Measurements from ENCODE around the gene MMP17. TPM values are rescaled to one million over a fixed set of nuclear protein-coding genes. Genes with fewer than 3 reads are reported as not detected.

MMP17 gene
- polyA plus RNA-seq, 3 donors = 2.8 to 78.3 (median 3.0) TPM

DNA sequence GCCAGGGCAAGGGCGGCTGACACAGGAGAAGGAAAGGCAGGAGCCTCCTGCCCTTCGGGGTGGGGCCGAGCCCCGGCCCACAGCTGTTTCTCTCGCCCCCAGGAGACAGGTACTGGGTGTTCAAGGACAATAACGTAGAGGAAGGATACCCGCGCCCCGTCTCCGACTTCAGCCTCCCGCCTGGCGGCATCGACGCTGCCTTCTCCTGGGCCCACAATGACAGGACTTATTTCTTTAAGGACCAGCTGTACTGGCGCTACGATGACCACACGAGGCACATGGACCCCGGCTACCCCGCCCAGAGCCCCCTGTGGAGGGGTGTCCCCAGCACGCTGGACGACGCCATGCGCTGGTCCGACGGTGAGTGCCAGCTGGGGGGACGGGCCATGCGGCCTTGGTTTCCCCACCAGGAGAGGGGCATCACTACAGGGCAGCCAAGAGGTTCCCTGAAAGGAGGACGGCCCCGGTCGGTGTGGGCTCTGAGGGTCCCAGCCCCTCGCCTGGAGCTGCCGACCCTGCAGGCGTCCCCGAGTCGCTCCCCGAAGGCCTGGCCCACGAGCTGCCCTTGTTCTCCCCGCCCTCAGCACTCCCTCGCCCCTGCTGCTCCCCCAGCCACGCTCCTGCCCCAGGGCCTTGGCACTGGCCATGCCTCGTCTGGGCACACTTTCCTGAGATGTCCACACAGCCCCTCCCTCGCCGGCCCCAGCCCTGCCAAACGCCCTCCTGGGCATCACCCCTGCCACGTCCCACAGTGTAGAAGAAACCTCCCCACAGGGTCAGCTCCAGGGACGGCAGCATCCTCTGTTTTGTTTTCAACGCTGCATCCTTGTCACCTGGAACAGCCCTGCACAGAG, 21.7 kb downstream of the MMP17 start:
- Histone ChIP-seq H2AFZ (ENCODE audit: insufficient read depth, low read depth, low read length, poor library complexity, severe bottlenecking) (no peak overlapping the region), H3K4me1 (ENCODE audit: control insufficient read depth in 1 of 2, insufficient read depth in 2 of 2, low read length in 2 of 2) (peaks cover 13 to 18% of the 10 kb centered on the region in 2 donors), H4K20me1 (ENCODE audit: insufficient read depth, low read length) (peaks cover 3% of the 10 kb centered on the region), H3K27ac (ENCODE audit: low read depth in 1 of 2, low read length in 2 of 2) (no peak overlapping the region), H3K27me3 (ENCODE audit: control insufficient read depth in 2 of 2, insufficient read depth in 2 of 2, low read length in 2 of 2) (no peaks in the 10 kb centered on the region), H3K36me3 (replicated peaks in 1 of 2; ENCODE audit: control insufficient read depth in 1 of 2, insufficient read depth in 2 of 2, low read length in 2 of 2) (peaks cover 39 to 57% of the 10 kb centered on the region in 2 donors), H3K4me3 (replicated peaks in 1 of 3; ENCODE audit: low read depth in 2 of 3, low read length in 3 of 3) (no peak overlapping the region), H3K4me2 (replicated peaks; ENCODE audit: extremely low read depth, low read length, poor library complexity, severe bottlenecking) (no peak overlapping the region), H3K9ac (ENCODE audit: insufficient read depth, low read length, poor library complexity, severe bottlenecking) (no peak overlapping the region), H3K79me2 (ENCODE audit: insufficient read depth, low read length) (no peaks in the 10 kb centered on the region), H3K9me3 (replicated peaks in 1 of 2; ENCODE audit: control insufficient read depth in 1 of 2, insufficient read depth in 1 of 2, low read length in 2 of 2) (no peaks in the 10 kb centered on the region)
- H3K27ac Mint-ChIP-seq = peak overlapping the region in 1 of 7 donors; percentile 70
- TF ChIP-seq, protein P1, sequence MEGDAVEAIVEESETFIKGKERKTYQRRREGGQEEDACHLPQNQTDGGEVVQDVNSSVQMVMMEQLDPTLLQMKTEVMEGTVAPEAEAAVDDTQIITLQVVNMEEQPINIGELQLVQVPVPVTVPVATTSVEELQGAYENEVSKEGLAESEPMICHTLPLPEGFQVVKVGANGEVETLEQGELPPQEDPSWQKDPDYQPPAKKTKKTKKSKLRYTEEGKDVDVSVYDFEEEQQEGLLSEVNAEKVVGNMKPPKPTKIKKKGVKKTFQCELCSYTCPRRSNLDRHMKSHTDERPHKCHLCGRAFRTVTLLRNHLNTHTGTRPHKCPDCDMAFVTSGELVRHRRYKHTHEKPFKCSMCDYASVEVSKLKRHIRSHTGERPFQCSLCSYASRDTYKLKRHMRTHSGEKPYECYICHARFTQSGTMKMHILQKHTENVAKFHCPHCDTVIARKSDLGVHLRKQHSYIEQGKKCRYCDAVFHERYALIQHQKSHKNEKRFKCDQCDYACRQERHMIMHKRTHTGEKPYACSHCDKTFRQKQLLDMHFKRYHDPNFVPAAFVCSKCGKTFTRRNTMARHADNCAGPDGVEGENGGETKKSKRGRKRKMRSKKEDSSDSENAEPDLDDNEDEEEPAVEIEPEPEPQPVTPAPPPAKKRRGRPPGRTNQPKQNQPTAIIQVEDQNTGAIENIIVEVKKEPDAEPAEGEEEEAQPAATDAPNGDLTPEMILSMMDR (IDR thresholded peaks at IDR 0.05) = no peak
- peaks cover 0 to 2% (median 0%) of the 10 kb centered on the region in 7 donors for H3K9me3 Mint-ChIP-seq
- peaks cover 41 to 66% of the 10 kb centered on the region in 2 donors for H3K36me3 Mint-ChIP-seq
- intact Hi-C loops (cut with micrococcal nuclease) = loop anchor here in 1 of 2 donors (5.0 kb wide), 1 partner anchor 152 kb away; no protein-coding TSS in a partner anchor
- WGBS (ENCODE audit: insufficient coverage) = 95% methylated on average over 44 of the region's 47 CpGs
- H3K4me1 Mint-ChIP-seq = peaks cover 12% of the 10 kb centered on the region
- no peak overlapping the region for H3K4me3 Mint-ChIP-seq
- no peak for DNase-seq
- peaks cover 2 to 4% (median 2%) of the 10 kb centered on the region in 3 donors for H3K27me3 Mint-ChIP-seq (ENCODE audit: low read depth in 3 of 3)

DNA sequence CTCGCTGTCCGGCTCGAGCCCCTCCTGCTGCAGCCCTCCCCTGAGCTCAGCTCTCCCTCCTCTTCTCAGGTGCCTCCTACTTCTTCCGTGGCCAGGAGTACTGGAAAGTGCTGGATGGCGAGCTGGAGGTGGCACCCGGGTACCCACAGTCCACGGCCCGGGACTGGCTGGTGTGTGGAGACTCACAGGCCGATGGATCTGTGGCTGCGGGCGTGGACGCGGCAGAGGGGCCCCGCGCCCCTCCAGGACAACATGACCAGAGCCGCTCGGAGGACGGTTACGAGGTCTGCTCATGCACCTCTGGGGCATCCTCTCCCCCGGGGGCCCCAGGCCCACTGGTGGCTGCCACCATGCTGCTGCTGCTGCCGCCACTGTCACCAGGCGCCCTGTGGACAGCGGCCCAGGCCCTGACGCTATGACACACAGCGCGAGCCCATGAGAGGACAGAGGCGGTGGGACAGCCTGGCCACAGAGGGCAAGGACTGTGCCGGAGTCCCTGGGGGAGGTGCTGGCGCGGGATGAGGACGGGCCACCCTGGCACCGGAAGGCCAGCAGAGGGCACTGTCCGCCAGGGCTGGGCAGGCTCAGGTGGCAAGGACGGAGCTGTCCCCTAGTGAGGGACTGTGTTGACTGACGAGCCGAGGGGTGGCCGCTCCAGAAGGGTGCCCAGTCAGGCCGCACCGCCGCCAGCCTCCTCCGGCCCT, 22.8 kb downstream of the MMP17 start:
- Histone ChIP-seq H3K27me3 (ENCODE audit: control insufficient read depth in 2 of 2, insufficient read depth in 2 of 2, low read length in 2 of 2) (no peaks in the 10 kb centered on the region), H3K4me2 (replicated peaks; ENCODE audit: extremely low read depth, low read length, poor library complexity, severe bottlenecking) (no peak overlapping the region), H3K79me2 (ENCODE audit: insufficient read depth, low read length) (no peaks in the 10 kb centered on the region), H3K27ac (ENCODE audit: low read depth in 1 of 2, low read length in 2 of 2) (no peak overlapping the region), H3K9me3 (replicated peaks in 1 of 2; ENCODE audit: control insufficient read depth in 1 of 2, insufficient read depth in 1 of 2, low read length in 2 of 2) (no peaks in the 10 kb centered on the region), H3K36me3 (replicated peaks in 1 of 2; ENCODE audit: control insufficient read depth in 1 of 2, insufficient read depth in 2 of 2, low read length in 2 of 2) (peaks cover 29 to 47% of the 10 kb centered on the region in 2 donors), H4K20me1 (ENCODE audit: insufficient read depth, low read length) (peaks cover 3% of the 10 kb centered on the region), H2AFZ (ENCODE audit: insufficient read depth, low read depth, low read length, poor library complexity, severe bottlenecking) (no peak overlapping the region), H3K4me3 (replicated peaks in 1 of 3; ENCODE audit: low read depth in 2 of 3, low read length in 3 of 3) (no peak overlapping the region), H3K9ac (ENCODE audit: insufficient read depth, low read length, poor library complexity, severe bottlenecking) (no peak overlapping the region), H3K4me1 (ENCODE audit: control insufficient read depth in 1 of 2, insufficient read depth in 2 of 2, low read length in 2 of 2) (peaks cover 13 to 18% of the 10 kb centered on the region in 2 donors)
- 88% methylated on average over 34 of the region's 41 CpGs for WGBS (ENCODE audit: insufficient coverage)
- peak; percentile 45 to 65 (median 54) for DNase-seq
- Mint-ChIP-seq H3K9me3 (peaks cover 0 to 3% (median 0%) of the 10 kb centered on the region in 7 donors), H3K27me3 (ENCODE audit: low read depth in 3 of 3) (peaks cover 4 to 7% (median 6%) of the 10 kb centered on the region in 3 donors), H3K36me3 (peaks cover 33 to 55% of the 10 kb centered on the region in 2 donors), H3K27ac (no peak overlapping the region), H3K4me1 (peaks cover 12% of the 10 kb centered on the region), H3K4me3 (no peak overlapping the region)
- intact Hi-C loops (cut with micrococcal nuclease) = loop anchor here in 1 of 2 donors (5.0 kb wide), 1 partner anchor 151 kb away; no protein-coding TSS in a partner anchor
- TF ChIP-seq, protein P1 (IDR thresholded peaks at IDR 0.05) = peak; percentile 75
